Coronary artery (tissue), 2 donors: ENCODE measurements around the gene UBE2G1.

Source experiments
- DNase-seq: peaks from one replicate; pipeline ENCODE4 v3.0.0-alpha.2; 2017; ENCODE audit warnings: low spot score
- H3K27ac ChIP-seq, 2 donors: fragments of 200-600 bp; sonication (generic); one replicate each; pipeline ENCODE4 v1.5.1; 2016 to 2019
- H3K4me3 ChIP-seq: fragments of 200-600 bp; sonication (generic); 2 replicates; pipeline ENCODE4 v1.5.1; 2016; ENCODE audit warnings: mild to moderate bottlenecking, moderate library complexity
- TF ChIP-seq, protein P1 (sequence below): fragments of 200-600 bp; sonication (generic); IDR thresholded peaks from one replicate; pipeline ENCODE4 v1.5.1; 2019; ENCODE audit warnings: antibody characterized with exemption

Gene UBE2G1

DNA sequence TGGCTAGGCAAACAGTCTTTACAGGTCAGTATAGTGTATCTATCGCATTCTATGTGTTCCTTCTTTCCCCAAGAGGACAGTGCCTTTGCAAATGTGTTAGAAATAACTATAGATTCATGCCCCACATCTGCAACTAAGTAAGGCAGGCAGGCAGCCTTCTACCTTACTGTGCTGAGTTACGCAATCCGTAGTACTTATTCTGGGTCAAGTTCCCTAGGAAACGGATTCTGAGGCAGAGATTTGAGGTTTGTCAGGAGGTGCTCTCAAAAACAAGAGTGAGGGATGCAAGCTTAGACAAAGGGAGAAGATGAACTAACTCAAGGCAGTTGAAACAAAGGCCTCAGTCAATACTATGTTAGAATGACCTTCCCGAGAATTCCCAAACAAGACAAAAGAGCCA lies 90.0 kb downstream of the UBE2G1 start:
- Histone ChIP-seq H3K4me3 (no peak overlapping the region), H3K27ac (no peak overlapping the region)
- TF ChIP-seq, protein P1, sequence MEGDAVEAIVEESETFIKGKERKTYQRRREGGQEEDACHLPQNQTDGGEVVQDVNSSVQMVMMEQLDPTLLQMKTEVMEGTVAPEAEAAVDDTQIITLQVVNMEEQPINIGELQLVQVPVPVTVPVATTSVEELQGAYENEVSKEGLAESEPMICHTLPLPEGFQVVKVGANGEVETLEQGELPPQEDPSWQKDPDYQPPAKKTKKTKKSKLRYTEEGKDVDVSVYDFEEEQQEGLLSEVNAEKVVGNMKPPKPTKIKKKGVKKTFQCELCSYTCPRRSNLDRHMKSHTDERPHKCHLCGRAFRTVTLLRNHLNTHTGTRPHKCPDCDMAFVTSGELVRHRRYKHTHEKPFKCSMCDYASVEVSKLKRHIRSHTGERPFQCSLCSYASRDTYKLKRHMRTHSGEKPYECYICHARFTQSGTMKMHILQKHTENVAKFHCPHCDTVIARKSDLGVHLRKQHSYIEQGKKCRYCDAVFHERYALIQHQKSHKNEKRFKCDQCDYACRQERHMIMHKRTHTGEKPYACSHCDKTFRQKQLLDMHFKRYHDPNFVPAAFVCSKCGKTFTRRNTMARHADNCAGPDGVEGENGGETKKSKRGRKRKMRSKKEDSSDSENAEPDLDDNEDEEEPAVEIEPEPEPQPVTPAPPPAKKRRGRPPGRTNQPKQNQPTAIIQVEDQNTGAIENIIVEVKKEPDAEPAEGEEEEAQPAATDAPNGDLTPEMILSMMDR: no peak
- DNase-seq: no peak

DNA sequence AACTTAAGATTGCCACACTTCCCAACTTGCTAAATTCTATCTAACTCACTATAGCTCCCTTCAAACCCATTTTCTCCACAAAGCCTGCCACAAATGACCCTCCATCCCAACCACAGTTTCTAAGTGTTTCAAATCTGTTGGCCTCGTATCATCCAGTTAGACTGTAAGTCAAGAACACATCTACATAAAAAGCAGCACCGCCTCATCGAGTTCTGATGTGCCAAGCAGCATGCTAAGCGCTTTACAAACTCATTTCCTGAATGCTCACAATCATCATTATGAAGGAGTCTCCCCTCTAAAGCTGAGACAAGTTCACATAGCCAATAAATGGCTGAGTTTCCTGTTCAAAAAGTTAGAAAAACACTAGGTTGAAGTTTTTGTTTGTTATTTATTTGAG lies 93.5 kb downstream of the UBE2G1 start:
- TF ChIP-seq, protein P1: no peak
- no peak for DNase-seq
- Histone ChIP-seq H3K27ac (no peak overlapping the region), H3K4me3 (no peak overlapping the region)

GRCh38 chr17:4272213-4272971 lies 94.1 kb downstream of the UBE2G1 start:
- H3K27ac ChIP-seq: no peak overlapping the region
- DNase-seq: no peak
- TF ChIP-seq, protein P1: no peak

GRCh38 chr17:4270736-4271135 lies 95.7 kb downstream of the UBE2G1 start:
- no peak for DNase-seq
- Histone ChIP-seq H3K4me3 (no peak overlapping the region), H3K27ac (no peak overlapping the region)
- TF ChIP-seq, protein P1: no peak

More at GRCh38 chr17:4272213-4272971, 94.1 kb downstream of the UBE2G1 start:
- H3K4me3 ChIP-seq: no peak overlapping the region

DNA sequence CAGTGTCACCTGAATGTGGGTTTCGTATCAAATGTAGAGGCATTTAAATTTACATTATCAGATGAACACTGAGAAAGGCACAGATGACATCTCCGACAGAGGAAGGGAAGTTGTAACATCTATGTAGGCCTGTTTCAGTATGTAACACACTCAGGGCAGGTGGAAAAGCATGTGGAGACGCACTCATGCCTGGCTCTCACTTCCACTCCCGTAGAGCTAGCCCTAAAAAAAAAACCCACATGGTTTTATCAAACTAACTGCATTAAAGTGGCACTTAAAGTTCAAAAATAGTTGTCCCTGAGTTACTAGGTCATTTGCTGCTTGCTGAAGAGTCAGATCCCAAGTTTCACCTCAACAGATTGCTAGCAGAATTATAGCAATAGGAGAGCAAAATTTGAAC lies 96.6 kb downstream of the UBE2G1 start:
- no peak for DNase-seq
- TF ChIP-seq, protein P1: no peak
- no peak overlapping the region for H3K4me3 ChIP-seq
- no peak overlapping the region for H3K27ac ChIP-seq

DNA sequence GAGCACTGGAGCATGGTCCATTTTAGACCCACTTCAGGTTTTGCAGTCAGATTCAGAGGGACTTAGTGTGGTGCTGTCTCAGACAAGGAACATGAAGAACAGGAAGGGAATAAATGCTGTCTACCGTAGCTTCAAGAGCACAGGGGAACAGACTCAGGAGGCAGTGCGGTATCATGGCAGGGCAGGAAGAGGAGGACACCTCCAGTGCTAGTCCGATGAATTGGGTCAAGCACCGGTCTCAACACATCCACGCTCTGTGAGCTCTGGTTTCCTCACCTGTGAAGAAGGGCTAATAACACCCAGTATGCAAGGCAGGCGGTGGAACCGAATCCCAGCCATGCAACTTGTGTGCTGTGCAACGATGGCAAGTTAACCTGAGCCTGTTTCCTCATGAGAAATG lies 99.1 kb downstream of the UBE2G1 start:
- DNase-seq: no peak
- TF ChIP-seq, protein P1: no peak
- Histone ChIP-seq H3K4me3 (no peak overlapping the region), H3K27ac (no peak overlapping the region)

DNA sequence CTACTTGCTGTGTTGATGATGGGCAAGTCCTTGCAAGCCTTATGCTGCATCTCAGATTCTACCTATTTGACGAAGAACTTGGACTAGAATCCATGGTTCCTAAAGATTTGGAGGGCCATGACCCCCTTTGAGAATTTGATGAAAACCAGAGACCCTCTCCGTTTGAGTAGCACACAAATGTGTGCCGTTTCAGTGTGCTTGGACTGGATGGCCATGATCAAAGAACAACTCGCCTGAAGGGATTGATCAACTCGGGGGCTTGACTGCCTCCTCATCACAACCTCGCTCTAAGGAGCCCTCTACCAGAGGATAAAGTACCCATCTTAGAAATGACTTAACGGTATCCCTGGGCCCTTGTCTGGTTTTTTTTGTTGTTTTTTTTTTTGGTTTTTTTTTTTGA lies 99.9 kb downstream of the UBE2G1 start:
- no peak overlapping the region for H3K27ac ChIP-seq
- no peak overlapping the region for H3K4me3 ChIP-seq
- DNase-seq: no peak
- TF ChIP-seq, protein P1: no peak
